HCT116 (cell line): ENCODE data around the gene MTARC2.

Experiments used
- CEBPB ChIP-seq: IDR thresholded peaks from 2 replicates; pipeline ENCODE4 v1.6.1; 2012; ENCODE audit warnings: low read depth
- CTCF ChIP-seq, 3 experiments: fragments of 200-600 bp in 1 of 3; sonication (generic) in 1 of 3; IDR thresholded peaks in 2 of 3; conservative IDR thresholded peaks in 1 of 3; 2 replicates each; pipeline ENCODE4 v1.5.1; 2012 to 2017; ENCODE audit warnings: low read depth in 2 of 3, low read length in 2 of 3, antibody characterized with exemption in 1 of 3, borderline replicate concordance in 1 of 3, control low read depth in 1 of 3, mild to moderate bottlenecking in 1 of 3, mixed read lengths in 1 of 3, mixed run types in 1 of 3, moderate library complexity in 1 of 3; ENCODE audit not compliant: insufficient read depth in 1 of 3
- EZH2 ChIP-seq: fragments of 200-600 bp; sonication (generic); IDR thresholded peaks from 2 replicates; pipeline ENCODE4 v1.6.1; 2017; ENCODE audit warnings: antibody characterized with exemption, mixed run types
- EZH2phosphoT487 ChIP-seq: fragments of 200-600 bp; IDR thresholded peaks from 2 replicates; pipeline ENCODE4 v1.6.1; 2018; ENCODE audit warnings: antibody characterized with exemption, borderline replicate concordance
- FOSL1 ChIP-seq: IDR thresholded peaks from 2 replicates; pipeline ENCODE4 v1.6.1; 2012; ENCODE audit warnings: low read depth
- MAX ChIP-seq: IDR thresholded peaks from 2 replicates; pipeline ENCODE4 v1.6.1; 2012
- POLR2A ChIP-seq: IDR thresholded peaks from 2 replicates; pipeline ENCODE4 v1.7.0; 2011; ENCODE audit warnings: borderline replicate concordance; ENCODE audit not compliant: insufficient read depth, insufficient read length; ENCODE audit errors: extremely low read depth
- POLR2AphosphoS5 ChIP-seq: IDR thresholded peaks from 2 replicates; pipeline ENCODE4 v1.6.1; 2011; ENCODE audit warnings: mild to moderate bottlenecking, low read depth, low read length, moderate library complexity
- RAD21 ChIP-seq: IDR thresholded peaks from 2 replicates; pipeline ENCODE4 v1.6.1; 2012; ENCODE audit warnings: low read depth, mild to moderate bottlenecking
- REST ChIP-seq: IDR thresholded peaks from 2 replicates; pipeline ENCODE4 v1.6.1; 2012; ENCODE audit warnings: low read depth
- ZFX ChIP-seq: fragments of 450-650 bp; IDR thresholded peaks from 2 replicates; pipeline ENCODE4 v1.6.1; 2017
- ZNF274 ChIP-seq: fragments of 200-500 bp; sonication (Bioruptor generic); IDR thresholded peaks from 2 replicates; pipeline ENCODE4 v1.6.1; 2014; ENCODE audit warnings: mild to moderate bottlenecking, low read depth, low read length, inconsistent platforms
- TF ChIP-seq, protein P1 (sequence below): IDR thresholded peaks from 2 replicates; pipeline ENCODE4 v1.6.1; 2011; ENCODE audit warnings: mild to moderate bottlenecking, low read length, moderate library complexity; ENCODE audit not compliant: insufficient replicate concordance; ENCODE audit errors: extremely low read depth

DNA sequence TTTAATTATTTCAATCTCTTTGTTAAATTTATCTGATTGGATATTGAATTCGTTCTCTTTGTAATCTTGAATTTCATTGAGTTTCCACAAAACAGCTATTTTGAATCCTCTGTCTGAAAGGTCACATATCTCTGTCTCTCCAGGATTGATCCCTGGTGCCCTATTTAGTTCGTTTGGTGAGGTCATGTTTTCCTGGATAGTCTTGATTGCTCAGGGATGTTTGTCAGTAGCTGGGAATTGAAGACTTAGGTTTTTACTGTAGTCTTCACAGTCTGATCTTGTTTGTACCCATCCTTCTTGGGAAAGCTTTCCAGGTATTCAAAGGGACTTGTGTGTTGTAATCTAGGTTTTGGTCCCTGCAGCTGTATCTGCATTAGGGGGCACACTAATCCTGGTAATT is 6.8 kb upstream of the MTARC2 start:
- no peak for TF ChIP-seq CEBPB
- TF ChIP-seq CTCF (IDR thresholded peaks at IDR 0.05 in 2 of 3, conservative IDR thresholded peaks at IDR 0.05 in 1 of 3; ENCODE audit: borderline replicate concordance in 1 of 3, insufficient read depth in 1 of 3, low read depth in 2 of 3, low read length in 2 of 3) = no peak
- no peak for TF ChIP-seq POLR2A
- no peak for TF ChIP-seq EZH2
- no peak for TF ChIP-seq RAD21
- TF ChIP-seq MAX = no peak
- TF ChIP-seq POLR2AphosphoS5 = no peak
- TF ChIP-seq FOSL1 = no peak
- TF ChIP-seq, protein P1, sequence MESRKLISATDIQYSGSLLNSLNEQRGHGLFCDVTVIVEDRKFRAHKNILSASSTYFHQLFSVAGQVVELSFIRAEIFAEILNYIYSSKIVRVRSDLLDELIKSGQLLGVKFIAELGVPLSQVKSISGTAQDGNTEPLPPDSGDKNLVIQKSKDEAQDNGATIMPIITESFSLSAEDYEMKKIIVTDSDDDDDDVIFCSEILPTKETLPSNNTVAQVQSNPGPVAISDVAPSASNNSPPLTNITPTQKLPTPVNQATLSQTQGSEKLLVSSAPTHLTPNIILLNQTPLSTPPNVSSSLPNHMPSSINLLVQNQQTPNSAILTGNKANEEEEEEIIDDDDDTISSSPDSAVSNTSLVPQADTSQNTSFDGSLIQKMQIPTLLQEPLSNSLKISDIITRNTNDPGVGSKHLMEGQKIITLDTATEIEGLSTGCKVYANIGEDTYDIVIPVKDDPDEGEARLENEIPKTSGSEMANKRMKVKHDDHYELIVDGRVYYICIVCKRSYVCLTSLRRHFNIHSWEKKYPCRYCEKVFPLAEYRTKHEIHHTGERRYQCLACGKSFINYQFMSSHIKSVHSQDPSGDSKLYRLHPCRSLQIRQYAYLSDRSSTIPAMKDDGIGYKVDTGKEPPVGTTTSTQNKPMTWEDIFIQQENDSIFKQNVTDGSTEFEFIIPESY = no peak
- TF ChIP-seq ZNF274 = no peak
- no peak for TF ChIP-seq EZH2phosphoT487
- no peak for TF ChIP-seq REST
- no peak for TF ChIP-seq ZFX
